Tibial nerve (tissue), 3 donors: ENCODE data around the gene MINDY4.

Experiments
- CTCF ChIP-seq, 5 experiments: fragments of 200-600 bp in 3 of 5; fragments of 450-650 bp in 2 of 5; sonication (generic) in 3 of 5; IDR thresholded peaks; one replicate each; pipeline ENCODE4 v1.5.1; 2016 to 2019; ENCODE audit warnings: antibody characterized with exemption in 5 of 5, mild to moderate bottlenecking in 3 of 5, moderate library complexity in 2 of 5
- POLR2A ChIP-seq, 2 donors: fragments of 450-650 bp; IDR thresholded peaks; one replicate each; pipeline ENCODE4 v1.6.1; 2017; ENCODE audit warnings: antibody characterized with exemption in 2 of 2, mild to moderate bottlenecking in 2 of 2, moderate library complexity in 2 of 2

GRCh38 chr7:30927040-30927439 lies 155.8 kb downstream of the MINDY4 start:
- no peak for TF ChIP-seq CTCF (IDR thresholded peaks at IDR 0.05)
- TF ChIP-seq POLR2A (IDR thresholded peaks at IDR 0.05) = no peak
